GM20431 (cell line): ENCODE data around the gene RPA3.
"Not testable (repeated sequence)": the region's sequence is repeated elsewhere in the genome, so short reads cannot be mapped to it uniquely, and the experiment has no call there.

ENCODE experiments used
- in situ Hi-C: fragments of 300-500 bp; cut with MseI, MboI; formaldehyde crosslinking; loops from one replicate; pipeline ENCODE4 v1.15.0; 2020; ENCODE audit warnings: low sequenced_read_pairs; ENCODE audit not compliant: unreplicated experiment

The RPA3 gene

GRCh38 chr7:7698930-7699329 lies 19.5 kb downstream of the RPA3 start:
- in situ Hi-C loops, result no loop called here

GRCh38 chr7:7696458-7697119 lies 21.8 kb downstream of the RPA3 start:
- in situ Hi-C loops, result no loop called here

GRCh38 chr7:7695111-7695817 lies 23.1 kb downstream of the RPA3 start:
- in situ Hi-C loops, result no loop called here

- in situ Hi-C loops, result no loop called here
Observed at GRCh38 chr7:7694542-7694941, 23.9 kb downstream of the RPA3 start.

GRCh38 chr7:7693881-7694280 lies 24.5 kb downstream of the RPA3 start:
- in situ Hi-C loops, result no loop called here

GRCh38 chr7:7688956-7689355 lies 29.5 kb downstream of the RPA3 start:
- in situ Hi-C loops, result no loop called here

GRCh38 chr7:7688310-7688709 lies 30.1 kb downstream of the RPA3 start:
- in situ Hi-C loops, result no loop called here

- in situ Hi-C loops, result no loop called here
Observed at GRCh38 chr7:7687800-7688199, 30.6 kb downstream of the RPA3 start.

GRCh38 chr7:7686811-7687508 lies 31.4 kb downstream of the RPA3 start:
- in situ Hi-C loops, result no loop called here

- in situ Hi-C loops, result no loop called here
Observed at GRCh38 chr7:7682861-7683260, 35.5 kb downstream of the RPA3 start.

- in situ Hi-C loops, result no loop called here
Observed at GRCh38 chr7:7681936-7682329, 36.5 kb downstream of the RPA3 start.

GRCh38 chr7:7681191-7681935 lies 37.0 kb downstream of the RPA3 start:
- in situ Hi-C loops, result no loop called here

GRCh38 chr7:7679640-7680039 lies 38.8 kb downstream of the RPA3 start:
- in situ Hi-C loops, result not testable (repeated sequence)

- in situ Hi-C loops, result no loop called here
Observed at GRCh38 chr7:7675686-7676085, 42.7 kb downstream of the RPA3 start.

- in situ Hi-C loops, result loop anchor here (25.0 kb wide), 1 partner anchor 539 kb away; no protein-coding TSS in a partner anchor
Observed at GRCh38 chr7:7673240-7673550, 45.2 kb downstream of the RPA3 start.

- in situ Hi-C loops, result loop anchor here (25.0 kb wide), 1 partner anchor 540 kb away; no protein-coding TSS in a partner anchor
Observed at GRCh38 chr7:7672545-7673239, 45.7 kb downstream of the RPA3 start.

GRCh38 chr7:7671361-7671760 lies 47.0 kb downstream of the RPA3 start:
- in situ Hi-C loops, result loop anchor here (25.0 kb wide), 1 partner anchor 541 kb away; no protein-coding TSS in a partner anchor

GRCh38 chr7:7670490-7670889 lies 47.9 kb downstream of the RPA3 start:
- in situ Hi-C loops, result loop anchor here (25.0 kb wide), 1 partner anchor 542 kb away; no protein-coding TSS in a partner anchor

GRCh38 chr7:7668706-7669105 lies 49.7 kb downstream of the RPA3 start:
- in situ Hi-C loops, result loop anchor here (25.0 kb wide), 1 partner anchor 544 kb away; no protein-coding TSS in a partner anchor

GRCh38 chr7:7667187-7667586 lies 51.2 kb downstream of the RPA3 start:
- in situ Hi-C loops, result loop anchor here (25.0 kb wide), 1 partner anchor 545 kb away; no protein-coding TSS in a partner anchor
